SK-N-SH (cell line): Measurements from ENCODE around the gene NPAS3. TPM values are rescaled to one million over a fixed set of nuclear protein-coding genes. Genes with fewer than 3 reads are reported as not detected.

Experiments used
- CTCF ChIA-PET: fragments of 300-600, 350-600 bp; formaldehyde crosslinking; extraction: SDS; loops from one replicate; lab custom pipeline; 2021; lab: Yijun Ruan, JAX
- POLR2A ChIA-PET: fragments of 350-600 bp; sonication (Branson Sonifier 250); formaldehyde crosslinking; extraction: SDS; loops from one replicate; lab custom pipeline; 2020; ENCODE audit warnings: antibody characterized with exemption, inconsistent platforms; lab: Yijun Ruan, JAX
- DNase-seq: peaks from one replicate; pipeline ENCODE4 v3.0.0; 2012
- H2AFZ ChIP-seq: fragments of 200-600 bp; sonication (generic); 2 replicates; pipeline ENCODE4 v1.8.1; 2016; ENCODE audit warnings: antibody characterized with exemption, mild to moderate bottlenecking, low read depth
- H3F3A ChIP-seq: fragments of 200-600 bp; sonication (generic); replicated peaks from 2 replicates; pipeline ENCODE3; 2016; ENCODE audit warnings: antibody characterized with exemption, mild to moderate bottlenecking; ENCODE audit not compliant: insufficient read depth
- H3K27ac ChIP-seq, 2 experiments: fragments of 200-500 bp in 1 of 2; fragments of 200-600 bp in 1 of 2; sonication (Bioruptor generic) in 1 of 2; sonication (generic), shearing (Covaris generic) in 1 of 2; 2 replicates each; pipeline versions ENCODE4 v1.5.1 to v1.6.1; 2014 to 2016; ENCODE audit warnings: low read depth in 2 of 2, inconsistent platforms in 1 of 2, low read length in 1 of 2, mild to moderate bottlenecking in 1 of 2, mixed read lengths in 1 of 2
- H3K27me3 ChIP-seq: fragments of 200-600 bp; sonication (generic), shearing (Covaris generic); 2 replicates; pipeline ENCODE4 v1.6.1; 2016; ENCODE audit warnings: mixed run types; ENCODE audit not compliant: insufficient read depth
- H3K36me3 ChIP-seq, 2 experiments: fragments of 200-500 bp in 1 of 2; fragments of 200-600 bp in 1 of 2; sonication (Bioruptor generic) in 1 of 2; sonication (generic) in 1 of 2; replicated peaks in 1 of 2; 2 replicates each; pipeline versions ENCODE3 to v1.5.1; 2014 to 2016; ENCODE audit warnings: low read length in 1 of 2, mild to moderate bottlenecking in 1 of 2; ENCODE audit not compliant: insufficient read depth in 2 of 2, control insufficient read depth in 1 of 2
- H3K4me1 ChIP-seq, 2 experiments: fragments of 200-500 bp in 1 of 2; fragments of 200-600 bp in 1 of 2; sonication (Bioruptor generic) in 1 of 2; sonication (generic), shearing (Covaris generic) in 1 of 2; 2 replicates each; pipeline versions ENCODE4 v1.5.1 to v1.6.1; 2014 to 2016; ENCODE audit warnings: low read depth in 1 of 2, low read length in 1 of 2, mixed run types in 1 of 2; ENCODE audit not compliant: insufficient read depth in 2 of 2, control insufficient read depth in 1 of 2
- H3K4me2 ChIP-seq: fragments of 200-600 bp; sonication (generic), shearing (Covaris generic); 2 replicates; pipeline ENCODE4 v1.6.1; 2017; ENCODE audit warnings: mixed run types
- H3K4me3 ChIP-seq, 2 experiments: fragments of 200-500 bp in 1 of 2; fragments of 200-600 bp in 1 of 2; sonication (Bioruptor generic) in 1 of 2; sonication (generic), shearing (Covaris generic) in 1 of 2; 2 replicates each; pipeline versions ENCODE4 v1.5.1 to v1.8.1; 2014 to 2016; ENCODE audit warnings: low read depth in 2 of 2, inconsistent platforms in 1 of 2, low read length in 1 of 2, mild to moderate bottlenecking in 1 of 2, mixed read lengths in 1 of 2, moderate library complexity in 1 of 2
- H3K79me2 ChIP-seq: fragments of 200-600 bp; sonication (generic); 2 replicates; pipeline ENCODE4 v1.8.1; 2017; ENCODE audit warnings: mild to moderate bottlenecking; ENCODE audit not compliant: insufficient read depth
- H3K9ac ChIP-seq: fragments of 200-600 bp; sonication (generic); 2 replicates; pipeline ENCODE4 v1.6.1; 2017; ENCODE audit warnings: mixed run types
- H3K9me2 ChIP-seq: fragments of 200-600 bp; sonication (generic); 2 replicates; pipeline ENCODE4 v1.6.1; 2017; ENCODE audit warnings: mixed run types
- H3K9me3 ChIP-seq: fragments of 200-600 bp; sonication (generic); 2 replicates; pipeline ENCODE4 v1.6.1; 2017; ENCODE audit warnings: mixed run types, mild to moderate bottlenecking, moderate library complexity
- H4K20me1 ChIP-seq: fragments of 200-600 bp; sonication (generic); 2 replicates; pipeline ENCODE4 v1.6.1; 2017; ENCODE audit warnings: mild to moderate bottlenecking, mixed run types; ENCODE audit not compliant: insufficient read depth
- CHD2 ChIP-seq: fragments of 150-350 bp; IDR thresholded peaks from 2 replicates; pipeline ENCODE4 v1.6.1; 2018; ENCODE audit warnings: low read length; ENCODE audit not compliant: partially characterized antibody
- ELF1 ChIP-seq: IDR thresholded peaks from 2 replicates; pipeline ENCODE4 v1.4.0; 2012
- FOSL2 ChIP-seq: IDR thresholded peaks from 2 replicates; pipeline ENCODE4 v1.4.0; 2012; ENCODE audit warnings: low read depth, mild to moderate bottlenecking, moderate library complexity, borderline replicate concordance
- JUND ChIP-seq: IDR thresholded peaks from 2 replicates; pipeline ENCODE4 v1.4.0; 2012
- NFIC ChIP-seq: IDR thresholded peaks from 2 replicates; pipeline ENCODE4 v1.4.0; 2012; ENCODE audit warnings: borderline replicate concordance
- NRF1 ChIP-seq: IDR thresholded peaks from 2 replicates; pipeline ENCODE4 v1.6.1; 2012; ENCODE audit warnings: low read depth, mild to moderate bottlenecking, low read length
- PBX3 ChIP-seq: IDR thresholded peaks from 2 replicates; pipeline ENCODE4; 2012
- RFX5 ChIP-seq: IDR thresholded peaks from 2 replicates; pipeline ENCODE4 v1.6.1; 2012; ENCODE audit warnings: mild to moderate bottlenecking, improper control_type of control experiment, low read length
- TCF12 ChIP-seq: IDR thresholded peaks from 2 replicates; pipeline ENCODE4 v1.4.0; 2012
- USF1 ChIP-seq: IDR thresholded peaks from 2 replicates; pipeline ENCODE4 v1.4.0; 2012; ENCODE audit warnings: low read depth, borderline replicate concordance
- USF2 ChIP-seq: fragments of 150-350 bp; IDR thresholded peaks from 2 replicates; pipeline ENCODE4 v1.6.1; 2017; ENCODE audit warnings: antibody characterized with exemption, low read length, low read depth, borderline replicate concordance
- WGBS: methylation state at CpG from one replicate; pipeline ENCODE4 v1.1.6; 2017; ENCODE audit warnings: low lambda C conversion rate; 5-methylcytosine and 5-hydroxymethylcytosine counted together
- polyA plus RNA-seq, 3 experiments: library from polyadenylated mRNA; depleted of rRNA; stranded (reverse); fragments of >200 nt; gene quantifications; 2 replicates each; pipeline ENCODE4 v1.2.3, GENCODE V29; 2012

Gene NPAS3
- polyA plus RNA-seq, 1 of the 3 experiments (the other 2 are of a cell fraction), result 4.3 TPM

- Histone ChIP-seq H2AFZ (no peak overlapping the region), H3K4me2 (no peak overlapping the region), H4K20me1 (no peaks in the 10 kb centered on the region), H3K9me3 (no peaks in the 10 kb centered on the region), H3K79me2 (no peaks in the 10 kb centered on the region), H3K36me3 (no peaks in the 10 kb centered on the region), H3K4me3 (no peak overlapping the region), H3K4me1 (no peaks in the 10 kb centered on the region), H3F3A (no peaks in the 10 kb centered on the region), H3K9ac (no peak overlapping the region), H3K9me2 (no peaks in the 10 kb centered on the region), H3K27ac (no peak overlapping the region), H3K27me3 (no peaks in the 10 kb centered on the region)
- POLR2A ChIA-PET, result no interaction called here
- TF ChIP-seq PBX3, result no peak
- no peak for TF ChIP-seq RFX5
- TF ChIP-seq TCF12, result no peak
- TF ChIP-seq NRF1, result no peak
- TF ChIP-seq FOSL2, result no peak
- no peak for TF ChIP-seq USF1
- TF ChIP-seq JUND, result no peak
- CTCF ChIA-PET, result no interaction called here
- DNase-seq, result no peak
- WGBS, result 80% methylated on average over 2 of the region's 2 CpGs
These were observed 312.3 kb downstream of the NPAS3 start for GRCh38 chr14:33250963-33251362.

- no peak for DNase-seq
- CTCF ChIA-PET, result interaction anchor here (1.0 kb wide), 1 partner anchor 220 kb away, joined by 3 read pairs; no protein-coding TSS in a partner anchor
- no peak for TF ChIP-seq ELF1
- no peak for TF ChIP-seq CHD2
These were observed 315.7 kb downstream of the NPAS3 start for GRCh38 chr14:33254342-33254741.

GRCh38 chr14:33254861-33255395 is 316.2 kb downstream of the NPAS3 start:
- no peak overlapping the region for H3K9ac ChIP-seq
- H3K4me3 ChIP-seq, result no peak overlapping the region
- H3F3A ChIP-seq, result no peaks in the 10 kb centered on the region
- no peaks in the 10 kb centered on the region for H3K9me3 ChIP-seq
- H3K4me1 ChIP-seq, result peaks cover 0 to 2% of the 10 kb centered on the region in 2 experiments; a peak in 2 of 4 replicates
- DNase-seq, result no peak
- H3K79me2 ChIP-seq, result no peaks in the 10 kb centered on the region
- no peak overlapping the region for H3K27ac ChIP-seq
- no peak overlapping the region for H3K4me2 ChIP-seq
- no peaks in the 10 kb centered on the region for H4K20me1 ChIP-seq
- TF ChIP-seq NFIC (0 out of 2 replicates have a peak, but pooled peaks have one; percentile 16), USF2 (no peak)
- H3K27me3 ChIP-seq, result no peaks in the 10 kb centered on the region
- ChIA-PET CTCF (interaction anchor here (0.6 to 1.0 kb wide), 3 partner anchors 219 to 1805 kb away, joined by 3 to 4 read pairs (median 3); no protein-coding TSS in a partner anchor), POLR2A (no interaction called here)
- WGBS, result 51% methylated on average over 1 of the region's 1 CpG
- no peaks in the 10 kb centered on the region for H3K36me3 ChIP-seq
- no peaks in the 10 kb centered on the region for H3K9me2 ChIP-seq
- H2AFZ ChIP-seq, result no peak overlapping the region

More at GRCh38 chr14:33254342-33254741, 315.7 kb downstream of the NPAS3 start:
- POLR2A ChIA-PET, result no interaction called here
- H3K4me1 ChIP-seq, result no peaks in the 10 kb centered on the region
- H4K20me1 ChIP-seq, result no peaks in the 10 kb centered on the region
- H3K36me3 ChIP-seq, result no peaks in the 10 kb centered on the region
- no peak overlapping the region for H3K9ac ChIP-seq
- WGBS, result 68% methylated on average over 3 of the region's 3 CpGs
- no peaks in the 10 kb centered on the region for H3K9me3 ChIP-seq
- H3K9me2 ChIP-seq, result no peaks in the 10 kb centered on the region
- no peak overlapping the region for H3K4me2 ChIP-seq
- H3K27ac ChIP-seq, result no peak overlapping the region
- H3K4me3 ChIP-seq, result no peak overlapping the region
- H2AFZ ChIP-seq, result no peak overlapping the region
- no peaks in the 10 kb centered on the region for H3F3A ChIP-seq
- H3K79me2 ChIP-seq, result no peaks in the 10 kb centered on the region
- no peaks in the 10 kb centered on the region for H3K27me3 ChIP-seq
